Measurements from ENCODE around the gene ALDH1B1. TPM values are rescaled to one million over a fixed set of nuclear protein-coding genes. Genes with fewer than 3 reads are reported as not detected.
A peak's percentile ranks its signal among the peaks of the same experiment; 100 is the strongest.

The ALDH1B1 gene
- total and polyA plus RNA-seq, 9 of the 15 experiments (the other 6 are each of a cell fraction or from before 2014, with no cell fraction given), result 8.6 to 46.5 (median 30.8) TPM

- TF ChIP-seq STAG1 (CRISPR knock-in tag; IDR thresholded peaks at IDR 0.05; ENCODE audit: borderline replicate concordance), result no peak
- no peak for TF ChIP-seq PRPF4 (IDR thresholded peaks at IDR 0.05; ENCODE audit: insufficient read depth, low read depth, low read length, poor library complexity, severe bottlenecking)
- TF ChIP-seq ZBTB40 (IDR thresholded peaks at IDR 0.05), result peak; percentile 57; the same call in 1 of the 2 replicates
- TF ChIP-seq ZBTB40 (CRISPR knock-in tag; IDR thresholded peaks at IDR 0.05), result no peak
- TF ChIP-seq NEUROD1 (IDR thresholded peaks at IDR 0.05; ENCODE audit: borderline replicate concordance, low read depth, low read length, partially characterized antibody), result peak; percentile 8
- TF ChIP-seq RBFOX2 (IDR thresholded peaks at IDR 0.05; ENCODE audit: low read depth, low read length), result peak; percentile 91
- no peak for TF ChIP-seq ZBTB49 (CRISPR knock-in tag; IDR thresholded peaks at IDR 0.05; ENCODE audit: borderline replicate concordance)
- peak; percentile 59; the same call in 1 of the 2 replicates for TF ChIP-seq PHB (CRISPR knock-in tag; IDR thresholded peaks at IDR 0.05)
- TF ChIP-seq NFIX (CRISPR knock-in tag; IDR thresholded peaks at IDR 0.05; ENCODE audit: low read depth), result no peak
- TF ChIP-seq MTA3 (IDR thresholded peaks at IDR 0.05; ENCODE audit: borderline replicate concordance), result peak; percentile 18; the same call in 1 of the 2 replicates
- peak; percentile 93 for TF ChIP-seq L3MBTL2 (IDR thresholded peaks at IDR 0.05)
- TF ChIP-seq BRF1 (IDR thresholded peaks at IDR 0.05; ENCODE audit: borderline replicate concordance, extremely low read depth, insufficient read length), result no peak
- no peak for TF ChIP-seq MEF2D (tag; conservative IDR thresholded peaks at IDR 0.05; ENCODE audit: low read depth)
- 0 out of 2 replicates have a peak, but pooled peaks have one; percentile 51 for TF ChIP-seq TARDBP (IDR thresholded peaks at IDR 0.05)
- 0 out of 2 replicates have a peak, but pooled peaks have one; percentile 35 for TF ChIP-seq ETV1 (tag; conservative IDR thresholded peaks at IDR 0.05; ENCODE audit: low read depth)
- peak; percentile 53 for TF ChIP-seq GABPA (tag; conservative IDR thresholded peaks at IDR 0.05; ENCODE audit: low read depth)
These were observed at the start of gene ALDH1B1 (continued) for GRCh38 chr9:38392235-38393127.
